Breast epithelium (tissue), 4 donors: Measurements from ENCODE around the gene WDR54. TPM values are rescaled to one million over a fixed set of nuclear protein-coding genes. Genes with fewer than 3 reads are reported as not detected.

Experiments used
- DNase-seq, 2 donors: peaks; one replicate each; pipeline ENCODE4 v3.0.0-alpha.2; 2019; ENCODE audit warnings: low spot score in 2 of 2
- H3K27ac ChIP-seq, 2 donors: fragments of 200-600 bp; sonication (generic) in 1 of 2; one replicate each; pipeline ENCODE4 v1.5.1; 2016 to 2019; ENCODE audit warnings: mild to moderate bottlenecking in 1 of 2
- H3K27me3 ChIP-seq, 2 donors: fragments of 200-600 bp; sonication (generic) in 1 of 2; one replicate each; pipeline versions ENCODE4 v1.5.1 to v1.6.0; 2017 to 2019; ENCODE audit warnings: control low read depth in 1 of 2, mild to moderate bottlenecking in 1 of 2
- H3K36me3 ChIP-seq: fragments of 200-600 bp; one replicate; pipeline ENCODE4 v1.5.1; 2019
- H3K4me1 ChIP-seq, 2 donors: fragments of 200-600 bp; sonication (generic); one replicate each; pipeline ENCODE4 v1.5.1; 2016 to 2019; ENCODE audit warnings: control low read depth in 1 of 2
- H3K4me3 ChIP-seq, 3 donors: fragments of 200-600 bp; sonication (generic); 1 replicate in 2 of 3; 2 replicates in 1 of 3; pipeline ENCODE4 v1.5.1; 2016 to 2019; ENCODE audit warnings: mild to moderate bottlenecking in 3 of 3, moderate library complexity in 2 of 3
- H3K9me3 ChIP-seq, 2 donors: fragments of 200-600 bp; sonication (generic) in 1 of 2; one replicate each; pipeline ENCODE4 v1.5.1; 2016 to 2019; ENCODE audit warnings: control low read depth in 1 of 2
- CTCF ChIP-seq, 3 donors: fragments of 450-650 bp; IDR thresholded peaks; one replicate each; pipeline ENCODE4 v1.5.1; 2016 to 2017; ENCODE audit warnings: antibody characterized with exemption in 3 of 3, mild to moderate bottlenecking in 3 of 3, moderate library complexity in 3 of 3
- POLR2A ChIP-seq: fragments of 450-650 bp; IDR thresholded peaks from one replicate; pipeline ENCODE4 v1.6.1; 2016; ENCODE audit warnings: antibody characterized with exemption, mild to moderate bottlenecking, moderate library complexity
- POLR2AphosphoS5 ChIP-seq, 3 donors: sonication (generic); formaldehyde crosslinking; IDR thresholded peaks; one replicate each; pipeline ENCODE4 v1.6.1; 2017; ENCODE audit warnings: antibody characterized with exemption in 3 of 3
- intact Hi-C: fragments of 100-400 bp; cut with DNase I; formaldehyde crosslinking; loops from one replicate; pipeline ENCODE4 v1.15.1; 2023; ENCODE audit warnings: low total_unique reads
- total RNA-seq, 3 donors: library from RNA; depleted of rRNA; stranded (reverse); fragments of >200 nt; gene quantifications; one replicate each; pipeline ENCODE4 v1.1.0, GENCODE V29; 2016

Gene WDR54
- total RNA-seq, 3 donors from 2014 or later = 6.7 to 13.1 (median 9.4) TPM

- no peak for TF ChIP-seq POLR2AphosphoS5 (IDR thresholded peaks at IDR 0.05)
- no peak for TF ChIP-seq CTCF (IDR thresholded peaks at IDR 0.05)
- TF ChIP-seq POLR2A = no peak
- Histone ChIP-seq H3K36me3 (no peaks in the 10 kb centered on the region), H3K4me3 (no peak overlapping the region), H3K4me1 (no peaks in the 10 kb centered on the region), H3K9me3 (no peaks in the 10 kb centered on the region), H3K27me3 (no peaks in the 10 kb centered on the region), H3K27ac (no peak overlapping the region)
- no peak for DNase-seq
- intact Hi-C loops = no loop called here
Observed at GRCh38 chr2:74430502-74430901, 9.0 kb downstream of the WDR54 start.

DNA sequence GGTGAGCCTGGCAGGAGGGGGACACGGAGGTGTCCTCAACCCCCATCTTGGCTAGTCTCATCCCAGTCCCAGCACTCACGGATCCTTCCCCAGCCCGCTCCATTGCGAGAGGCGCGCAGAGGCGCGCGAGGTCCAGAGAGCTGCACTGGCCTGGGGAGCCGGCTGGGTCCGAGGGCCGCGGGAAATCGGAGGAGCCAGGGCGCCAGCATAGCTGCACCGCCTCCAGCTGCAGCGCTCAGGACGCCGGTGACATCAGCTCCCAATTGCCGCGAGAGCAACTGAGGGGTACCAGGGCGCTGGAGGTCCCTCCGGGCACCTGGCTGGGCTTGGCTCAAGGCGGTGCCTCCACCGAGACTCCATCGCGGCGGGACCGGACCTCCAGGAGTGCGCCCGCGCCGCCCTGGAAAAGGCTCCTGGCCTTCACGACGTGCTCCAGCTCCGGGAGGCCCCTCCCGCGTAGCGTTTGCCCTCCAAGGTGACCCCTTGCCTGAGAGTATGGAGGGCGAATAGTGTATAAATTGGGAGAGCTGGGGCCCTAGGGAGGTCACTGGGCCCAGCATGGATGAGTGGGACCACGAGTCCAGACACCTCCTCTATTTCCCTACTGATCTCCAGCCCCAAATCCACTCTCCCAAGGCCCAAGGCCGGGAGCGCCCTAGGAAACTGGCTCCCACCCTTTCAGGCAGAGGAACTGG lies 14.7 kb downstream of the WDR54 start:
- Histone ChIP-seq H3K27ac (peak overlapping the region in 1 of 2 donors; percentile 7), H3K36me3 (no peaks in the 10 kb centered on the region), H3K4me3 (no peak overlapping the region), H3K27me3 (no peaks in the 10 kb centered on the region), H3K4me1 (peaks cover 5 to 15% of the 10 kb centered on the region in 2 donors), H3K9me3 (no peaks in the 10 kb centered on the region)
- intact Hi-C loops = no loop called here
- TF ChIP-seq CTCF (IDR thresholded peaks at IDR 0.05) (no peak), POLR2AphosphoS5 (IDR thresholded peaks at IDR 0.05) (no peak), POLR2A (no peak)
- no peak for DNase-seq

GRCh38 chr2:74436848-74437695 lies 15.5 kb downstream of the WDR54 start:
- TF ChIP-seq CTCF (IDR thresholded peaks at IDR 0.05) (no peak), POLR2A (no peak), POLR2AphosphoS5 (IDR thresholded peaks at IDR 0.05) (no peak)
- DNase-seq = no peak
- Histone ChIP-seq H3K9me3 (no peaks in the 10 kb centered on the region), H3K27ac (peak overlapping the region in 1 of 2 donors; percentile 7), H3K27me3 (no peaks in the 10 kb centered on the region), H3K4me3 (no peak overlapping the region), H3K36me3 (no peaks in the 10 kb centered on the region), H3K4me1 (peaks cover 5 to 15% of the 10 kb centered on the region in 2 donors)
- intact Hi-C loops = no loop called here

DNA sequence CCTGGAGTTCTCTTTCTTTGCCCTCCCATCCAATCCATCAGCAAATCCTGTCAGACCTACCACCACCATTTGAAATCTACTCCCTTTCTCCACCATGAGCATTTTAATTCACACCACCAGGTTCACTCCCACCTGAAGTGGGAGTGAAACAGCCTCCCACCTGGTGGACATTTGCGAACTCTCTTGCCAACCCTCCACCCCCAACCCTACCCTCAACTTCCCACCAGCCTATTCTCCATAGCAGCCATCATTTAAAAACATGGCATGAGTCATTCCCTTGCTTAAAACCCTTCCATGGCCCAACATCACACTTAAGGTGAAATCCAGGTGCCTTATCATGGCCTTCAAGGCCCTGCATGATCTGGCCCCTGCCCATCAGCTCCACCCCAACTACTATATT lies 16.7 kb downstream of the WDR54 start:
- no peak overlapping the region for H3K27ac ChIP-seq
- intact Hi-C loops = no loop called here
- no peak for TF ChIP-seq CTCF (IDR thresholded peaks at IDR 0.05)
- no peak for TF ChIP-seq POLR2A
- TF ChIP-seq POLR2AphosphoS5 (IDR thresholded peaks at IDR 0.05) = no peak
- no peaks in the 10 kb centered on the region for H3K9me3 ChIP-seq
- H3K4me1 ChIP-seq = peaks cover 5 to 15% of the 10 kb centered on the region in 2 donors
- no peak for DNase-seq
- H3K4me3 ChIP-seq = no peak overlapping the region
- H3K27me3 ChIP-seq = no peaks in the 10 kb centered on the region
- no peaks in the 10 kb centered on the region for H3K36me3 ChIP-seq

- H3K4me1 ChIP-seq = peaks cover 5 to 15% of the 10 kb centered on the region in 2 donors
- H3K27ac ChIP-seq = peak overlapping the region; percentile 93 to 97
- H3K27me3 ChIP-seq = no peaks in the 10 kb centered on the region
- H3K4me3 ChIP-seq = peak overlapping the region; percentile 47 to 84 (median 60)
- TF ChIP-seq POLR2A (no peak), POLR2AphosphoS5 (IDR thresholded peaks at IDR 0.05) (no peak), CTCF (IDR thresholded peaks at IDR 0.05) (no peak)
- intact Hi-C loops = no loop called here
- no peaks in the 10 kb centered on the region for H3K36me3 ChIP-seq
- DNase-seq = no peak
- H3K9me3 ChIP-seq = no peaks in the 10 kb centered on the region
Observed at GRCh38 chr2:74439373-74439772, 17.8 kb downstream of the WDR54 start.
